ENCODE results near the gene KRTAP9-9. TPM values are rescaled to one million over a fixed set of nuclear protein-coding genes. Genes with fewer than 3 reads are reported as not detected.
"Not testable (repeated sequence)": the region's sequence is repeated elsewhere in the genome, so short reads cannot be mapped to it uniquely, and the experiment has no call there.

KRTAP9-9 gene
- total RNA-seq, 1 experiment from 2014 or later, result not detected

DNA sequence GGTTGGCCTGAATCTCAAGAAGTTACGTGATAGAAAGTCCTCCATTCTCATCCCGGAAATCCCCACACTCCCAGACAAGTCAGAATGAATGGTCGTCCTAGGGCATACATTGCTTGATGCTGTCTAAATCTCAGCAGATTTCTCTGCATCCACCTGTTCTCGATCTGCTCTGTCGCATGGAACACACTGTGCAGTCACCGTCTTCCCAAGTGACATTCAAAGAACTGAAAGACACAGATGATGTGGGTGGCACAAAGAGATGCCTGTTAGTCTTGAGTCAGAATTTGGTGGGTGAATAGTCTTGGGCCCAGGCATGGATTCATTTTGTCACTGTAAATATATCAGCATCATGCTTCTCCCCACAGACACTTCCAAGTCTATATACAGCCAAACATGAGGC, 23.5 kb upstream of the KRTAP9-9 start:
- ChIA-PET CTCF (no interaction called here), POLR2A (no interaction called here)
- ATAC-seq (no peak), DNase-seq (ENCODE audit: low spot score) (no peak)
- Mint-ChIP-seq H3K4me1 (peaks cover under 1% of the 10 kb centered on the region), H3K36me3 (no peaks in the 10 kb centered on the region), H3K4me3 (no peak overlapping the region), H3K9me3 (no peaks in the 10 kb centered on the region), H3K27ac (no peak overlapping the region), H3K27me3 (ENCODE audit: low read depth) (peaks cover 7% of the 10 kb centered on the region; the same call in 1 of the 2 replicates)
- no peak for TF ChIP-seq OVOL2 (CRISPR knock-in tag; IDR thresholded peaks at IDR 0.05; ENCODE audit: borderline replicate concordance)
- TF ChIP-seq, protein P1, sequence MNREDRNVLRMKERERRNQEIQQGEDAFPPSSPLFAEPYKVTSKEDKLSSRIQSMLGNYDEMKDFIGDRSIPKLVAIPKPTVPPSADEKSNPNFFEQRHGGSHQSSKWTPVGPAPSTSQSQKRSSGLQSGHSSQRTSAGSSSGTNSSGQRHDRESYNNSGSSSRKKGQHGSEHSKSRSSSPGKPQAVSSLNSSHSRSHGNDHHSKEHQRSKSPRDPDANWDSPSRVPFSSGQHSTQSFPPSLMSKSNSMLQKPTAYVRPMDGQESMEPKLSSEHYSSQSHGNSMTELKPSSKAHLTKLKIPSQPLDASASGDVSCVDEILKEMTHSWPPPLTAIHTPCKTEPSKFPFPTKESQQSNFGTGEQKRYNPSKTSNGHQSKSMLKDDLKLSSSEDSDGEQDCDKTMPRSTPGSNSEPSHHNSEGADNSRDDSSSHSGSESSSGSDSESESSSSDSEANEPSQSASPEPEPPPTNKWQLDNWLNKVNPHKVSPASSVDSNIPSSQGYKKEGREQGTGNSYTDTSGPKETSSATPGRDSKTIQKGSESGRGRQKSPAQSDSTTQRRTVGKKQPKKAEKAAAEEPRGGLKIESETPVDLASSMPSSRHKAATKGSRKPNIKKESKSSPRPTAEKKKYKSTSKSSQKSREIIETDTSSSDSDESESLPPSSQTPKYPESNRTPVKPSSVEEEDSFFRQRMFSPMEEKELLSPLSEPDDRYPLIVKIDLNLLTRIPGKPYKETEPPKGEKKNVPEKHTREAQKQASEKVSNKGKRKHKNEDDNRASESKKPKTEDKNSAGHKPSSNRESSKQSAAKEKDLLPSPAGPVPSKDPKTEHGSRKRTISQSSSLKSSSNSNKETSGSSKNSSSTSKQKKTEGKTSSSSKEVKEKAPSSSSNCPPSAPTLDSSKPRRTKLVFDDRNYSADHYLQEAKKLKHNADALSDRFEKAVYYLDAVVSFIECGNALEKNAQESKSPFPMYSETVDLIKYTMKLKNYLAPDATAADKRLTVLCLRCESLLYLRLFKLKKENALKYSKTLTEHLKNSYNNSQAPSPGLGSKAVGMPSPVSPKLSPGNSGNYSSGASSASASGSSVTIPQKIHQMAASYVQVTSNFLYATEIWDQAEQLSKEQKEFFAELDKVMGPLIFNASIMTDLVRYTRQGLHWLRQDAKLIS (CRISPR knock-in tag; IDR thresholded peaks at IDR 0.05; ENCODE audit: borderline replicate concordance), result no peak
- TF ChIP-seq NFATC4 (CRISPR knock-in tag; IDR thresholded peaks at IDR 0.05), result no peak
- TF ChIP-seq ESRRA (CRISPR knock-in tag; IDR thresholded peaks at IDR 0.05; ENCODE audit: borderline replicate concordance), result no peak
- no peak for TF ChIP-seq TEAD4 (CRISPR knock-in tag; IDR thresholded peaks at IDR 0.05)
- no peak for TF ChIP-seq MYBL2 (CRISPR knock-in tag; IDR thresholded peaks at IDR 0.05)
- TF ChIP-seq ZNF671 (CRISPR knock-in tag; IDR thresholded peaks at IDR 0.05), result no peak
- TF ChIP-seq NR3C1 (CRISPR knock-in tag; conservative IDR thresholded peaks at IDR 0.05; ENCODE audit: low read depth), result no peak
- TF ChIP-seq, protein P2, sequence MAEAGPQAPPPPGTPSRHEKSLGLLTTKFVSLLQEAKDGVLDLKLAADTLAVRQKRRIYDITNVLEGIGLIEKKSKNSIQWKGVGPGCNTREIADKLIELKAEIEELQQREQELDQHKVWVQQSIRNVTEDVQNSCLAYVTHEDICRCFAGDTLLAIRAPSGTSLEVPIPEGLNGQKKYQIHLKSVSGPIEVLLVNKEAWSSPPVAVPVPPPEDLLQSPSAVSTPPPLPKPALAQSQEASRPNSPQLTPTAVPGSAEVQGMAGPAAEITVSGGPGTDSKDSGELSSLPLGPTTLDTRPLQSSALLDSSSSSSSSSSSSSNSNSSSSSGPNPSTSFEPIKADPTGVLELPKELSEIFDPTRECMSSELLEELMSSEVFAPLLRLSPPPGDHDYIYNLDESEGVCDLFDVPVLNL (CRISPR knock-in tag; IDR thresholded peaks at IDR 0.05; ENCODE audit: borderline replicate concordance, low read depth), result no peak
- TF ChIP-seq, protein P3, sequence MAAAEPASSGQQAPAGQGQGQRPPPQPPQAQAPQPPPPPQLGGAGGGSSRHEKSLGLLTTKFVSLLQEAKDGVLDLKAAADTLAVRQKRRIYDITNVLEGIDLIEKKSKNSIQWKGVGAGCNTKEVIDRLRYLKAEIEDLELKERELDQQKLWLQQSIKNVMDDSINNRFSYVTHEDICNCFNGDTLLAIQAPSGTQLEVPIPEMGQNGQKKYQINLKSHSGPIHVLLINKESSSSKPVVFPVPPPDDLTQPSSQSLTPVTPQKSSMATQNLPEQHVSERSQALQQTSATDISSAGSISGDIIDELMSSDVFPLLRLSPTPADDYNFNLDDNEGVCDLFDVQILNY (CRISPR knock-in tag; IDR thresholded peaks at IDR 0.05), result no peak
- TF ChIP-seq MXD4 (CRISPR knock-in tag; IDR thresholded peaks at IDR 0.05; ENCODE audit: borderline replicate concordance), result no peak
- no peak for TF ChIP-seq ETV6 (CRISPR knock-in tag; IDR thresholded peaks at IDR 0.05)
- TF ChIP-seq, protein P4, sequence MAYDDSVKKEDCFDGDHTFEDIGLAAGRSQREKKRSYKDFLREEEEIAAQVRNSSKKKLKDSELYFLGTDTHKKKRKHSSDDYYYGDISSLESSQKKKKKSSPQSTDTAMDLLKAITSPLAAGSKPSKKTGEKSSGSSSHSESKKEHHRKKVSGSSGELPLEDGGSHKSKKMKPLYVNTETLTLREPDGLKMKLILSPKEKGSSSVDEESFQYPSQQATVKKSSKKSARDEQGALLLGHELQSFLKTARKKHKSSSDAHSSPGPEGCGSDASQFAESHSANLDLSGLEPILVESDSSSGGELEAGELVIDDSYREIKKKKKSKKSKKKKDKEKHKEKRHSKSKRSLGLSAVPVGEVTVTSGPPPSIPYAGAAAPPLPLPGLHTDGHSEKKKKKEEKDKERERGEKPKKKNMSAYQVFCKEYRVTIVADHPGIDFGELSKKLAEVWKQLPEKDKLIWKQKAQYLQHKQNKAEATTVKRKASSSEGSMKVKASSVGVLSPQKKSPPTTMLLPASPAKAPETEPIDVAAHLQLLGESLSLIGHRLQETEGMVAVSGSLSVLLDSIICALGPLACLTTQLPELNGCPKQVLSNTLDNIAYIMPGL (CRISPR knock-in tag; IDR thresholded peaks at IDR 0.05), result no peak
- TF ChIP-seq, protein P5, sequence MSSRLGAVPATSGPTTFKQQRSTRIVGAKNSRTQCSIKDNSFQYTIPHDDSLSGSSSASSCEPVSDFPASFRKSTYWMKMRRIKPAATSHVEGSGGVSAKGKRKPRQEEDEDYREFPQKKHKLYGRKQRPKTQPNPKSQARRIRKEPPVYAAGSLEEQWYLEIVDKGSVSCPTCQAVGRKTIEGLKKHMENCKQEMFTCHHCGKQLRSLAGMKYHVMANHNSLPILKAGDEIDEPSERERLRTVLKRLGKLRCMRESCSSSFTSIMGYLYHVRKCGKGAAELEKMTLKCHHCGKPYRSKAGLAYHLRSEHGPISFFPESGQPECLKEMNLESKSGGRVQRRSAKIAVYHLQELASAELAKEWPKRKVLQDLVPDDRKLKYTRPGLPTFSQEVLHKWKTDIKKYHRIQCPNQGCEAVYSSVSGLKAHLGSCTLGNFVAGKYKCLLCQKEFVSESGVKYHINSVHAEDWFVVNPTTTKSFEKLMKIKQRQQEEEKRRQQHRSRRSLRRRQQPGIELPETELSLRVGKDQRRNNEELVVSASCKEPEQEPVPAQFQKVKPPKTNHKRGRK (CRISPR knock-in tag; IDR thresholded peaks at IDR 0.05; ENCODE audit: borderline replicate concordance), result no peak

DNA sequence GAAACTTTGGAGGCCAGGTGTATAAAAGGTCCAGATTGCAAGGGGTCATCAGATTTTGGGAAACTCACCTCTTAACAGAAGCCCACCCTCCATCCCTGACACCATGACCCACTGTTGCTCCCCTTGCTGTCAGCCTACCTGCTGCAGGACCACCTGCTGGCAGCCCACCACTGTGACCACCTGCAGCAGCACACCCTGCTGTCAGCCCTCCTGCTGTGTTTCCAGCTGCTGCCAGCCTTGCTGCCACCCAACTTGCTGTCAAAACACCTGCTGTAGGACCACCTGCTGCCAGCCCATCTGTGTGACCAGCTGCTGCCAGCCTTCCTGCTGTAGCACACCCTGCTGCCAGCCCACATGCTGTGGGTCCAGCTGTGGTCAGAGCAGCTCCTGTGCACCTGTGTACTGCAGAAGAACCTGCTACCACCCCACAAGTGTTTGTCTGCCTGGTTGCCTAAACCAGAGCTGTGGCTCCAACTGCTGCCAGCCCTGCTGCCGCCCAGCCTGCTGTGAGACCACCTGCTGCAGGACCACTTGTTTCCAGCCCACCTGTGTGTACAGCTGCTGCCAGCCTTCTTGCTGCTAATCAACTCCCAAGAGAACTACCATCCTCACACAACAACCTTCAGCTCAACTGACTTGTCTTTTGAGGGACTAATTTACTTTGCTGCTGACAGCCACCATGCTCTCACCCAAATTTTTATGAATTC, 22.6 kb upstream of the KRTAP9-9 start, which contains the start of gene KRTAP9-3:
KRTAP9-3 (plus strand) TSS at position 51 of the 707 bp plus-strand sequence; CDS start at position 104, 53 bp downstream.
- H3K4me3 Mint-ChIP-seq; H3K36me3 Mint-ChIP-seq; H3K9me3 Mint-ChIP-seq; DNase-seq (ENCODE audit: low spot score); H3K27me3 Mint-ChIP-seq (ENCODE audit: low read depth); H3K27ac Mint-ChIP-seq; CTCF ChIA-PET; ATAC-seq; H3K4me1 Mint-ChIP-seq; POLR2A ChIA-PET: not testable (repeated sequence)
- peak; percentile 74 for TF ChIP-seq ZNF423 (CRISPR knock-in tag; IDR thresholded peaks at IDR 0.05)

DNA sequence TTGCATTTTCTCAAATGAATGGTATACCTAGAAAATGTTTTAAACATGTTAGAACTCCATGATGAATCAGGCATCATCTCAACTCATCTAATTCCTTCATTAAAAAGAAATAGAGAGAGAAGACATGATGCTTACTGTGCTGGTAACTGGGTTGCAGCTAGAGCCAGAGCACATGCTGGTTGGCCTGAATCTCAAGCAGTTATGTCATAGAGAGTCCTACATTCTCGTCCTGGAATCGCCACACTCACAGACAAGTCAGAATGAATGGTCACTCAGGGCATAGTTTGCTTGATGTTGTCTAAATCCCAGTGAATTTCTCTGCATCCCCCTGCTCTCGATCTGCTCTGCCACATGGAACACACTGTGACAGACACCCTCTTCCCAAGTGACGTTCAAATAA, 18.1 kb upstream of the KRTAP9-9 start:
- DNase-seq (ENCODE audit: low spot score); ATAC-seq; H3K27me3 Mint-ChIP-seq (ENCODE audit: low read depth); H3K27ac Mint-ChIP-seq; H3K4me3 Mint-ChIP-seq; POLR2A ChIA-PET; H3K4me1 Mint-ChIP-seq; CTCF ChIA-PET: not testable (repeated sequence)
- H3K9me3 Mint-ChIP-seq, result peaks cover 20% of the 10 kb centered on the region
- H3K36me3 Mint-ChIP-seq, result peaks cover 13% of the 10 kb centered on the region

Measured in WTC11 (cell line).